Left ventricle myocardium inferior (tissue), 1 donor: ENCODE results near the gene SELPLG. TPM values are rescaled to one million over a fixed set of nuclear protein-coding genes. Genes with fewer than 3 reads are reported as not detected.
"Not testable (repeated sequence)": the region's sequence is repeated elsewhere in the genome, so short reads cannot be mapped to it uniquely, and the experiment has no call there.

Source experiments
- DNase-seq: peaks from one replicate; pipeline ENCODE4 v3.0.0-alpha.2; 2020
- H3K27ac ChIP-seq: fragments of 200-600 bp; replicated peaks from 2 replicates; pipeline ENCODE4 v1.8.0; 2021
- H3K27me3 ChIP-seq: fragments of 200-600 bp; 2 replicates; pipeline ENCODE4 v1.8.0; 2021; ENCODE audit warnings: low read depth
- H3K36me3 ChIP-seq: fragments of 200-600 bp; 2 replicates; pipeline ENCODE4 v1.8.0; 2021
- H3K4me1 ChIP-seq: fragments of 200-600 bp; 2 replicates; pipeline ENCODE4 v1.8.0; 2021
- H3K4me3 ChIP-seq: fragments of 200-600 bp; 2 replicates; pipeline ENCODE4 v1.8.0; 2021; ENCODE audit warnings: mild to moderate bottlenecking, moderate library complexity
- H3K9me3 ChIP-seq: fragments of 200-600 bp; replicated peaks from 2 replicates; pipeline ENCODE4 v1.8.0; 2021
- intact Hi-C: fragments of 100-400 bp; cut with micrococcal nuclease; formaldehyde crosslinking; loops from one replicate; pipeline ENCODE4 v1.11.0; 2022
- total RNA-seq: library from RNA; stranded (reverse); fragmentation: NEBNext Ultra II Directional; extraction: Animal tissue kit (Norgen Biotek cat#: 25700); gene quantifications from one replicate; pipeline ENCODE4 v1.2.1, GENCODE V29; 2021
- TF ChIP-seq, protein P1 (sequence below): fragments of 200-600 bp; IDR thresholded peaks from 2 replicates; pipeline ENCODE4 v1.8.0; 2021; ENCODE audit warnings: antibody characterized with exemption, mild to moderate bottlenecking, borderline replicate concordance
- donor health status: DM: no; HTN: yes; CAD: no; lungs with severe emphysema.

The SELPLG gene
- total RNA-seq, 1 donor from 2014 or later, result 3.4 TPM

DNA sequence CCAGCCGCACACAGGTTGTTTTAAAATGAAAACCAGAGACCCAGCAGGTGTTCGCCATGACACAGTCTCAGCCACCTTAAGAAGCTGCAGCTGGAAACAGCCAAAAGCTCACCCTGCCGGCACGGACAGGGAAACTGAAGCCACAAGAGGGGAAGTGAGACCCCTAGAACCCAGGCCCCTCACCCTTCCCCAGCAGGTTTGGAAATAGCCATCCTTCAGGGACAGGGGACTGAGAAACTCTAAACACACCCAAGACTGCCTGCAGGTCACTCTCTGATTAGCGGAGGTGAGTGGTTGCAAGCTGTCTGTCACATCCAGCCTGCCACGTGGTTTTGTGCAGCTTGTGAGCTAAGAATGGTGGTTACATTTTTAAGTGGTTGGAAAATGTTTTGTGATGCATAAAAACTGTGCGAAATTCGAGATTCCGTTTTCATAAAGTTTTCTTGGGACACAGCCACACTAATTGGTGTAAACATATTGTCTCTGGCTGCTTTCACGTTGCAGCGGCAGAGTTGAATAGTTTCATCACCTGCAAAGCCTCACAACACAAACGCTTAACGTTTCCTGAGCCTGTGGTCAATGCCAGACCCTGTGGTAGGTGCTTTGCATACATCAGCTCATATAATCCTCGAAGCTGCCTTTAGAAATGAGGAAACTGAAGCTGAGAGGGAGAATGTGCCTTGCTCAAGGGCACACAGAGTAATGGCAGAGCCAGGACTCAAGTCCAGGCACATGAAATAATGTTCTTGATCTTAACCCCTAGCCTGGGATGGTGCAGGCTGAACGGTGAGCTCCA, 1.7 kb upstream of the SELPLG start:
- H3K4me3 ChIP-seq, result no peak overlapping the region
- peaks cover 37% of the 10 kb centered on the region for H3K4me1 ChIP-seq
- no peaks in the 10 kb centered on the region for H3K36me3 ChIP-seq
- no peak overlapping the region for H3K27ac ChIP-seq
- TF ChIP-seq, protein P1, sequence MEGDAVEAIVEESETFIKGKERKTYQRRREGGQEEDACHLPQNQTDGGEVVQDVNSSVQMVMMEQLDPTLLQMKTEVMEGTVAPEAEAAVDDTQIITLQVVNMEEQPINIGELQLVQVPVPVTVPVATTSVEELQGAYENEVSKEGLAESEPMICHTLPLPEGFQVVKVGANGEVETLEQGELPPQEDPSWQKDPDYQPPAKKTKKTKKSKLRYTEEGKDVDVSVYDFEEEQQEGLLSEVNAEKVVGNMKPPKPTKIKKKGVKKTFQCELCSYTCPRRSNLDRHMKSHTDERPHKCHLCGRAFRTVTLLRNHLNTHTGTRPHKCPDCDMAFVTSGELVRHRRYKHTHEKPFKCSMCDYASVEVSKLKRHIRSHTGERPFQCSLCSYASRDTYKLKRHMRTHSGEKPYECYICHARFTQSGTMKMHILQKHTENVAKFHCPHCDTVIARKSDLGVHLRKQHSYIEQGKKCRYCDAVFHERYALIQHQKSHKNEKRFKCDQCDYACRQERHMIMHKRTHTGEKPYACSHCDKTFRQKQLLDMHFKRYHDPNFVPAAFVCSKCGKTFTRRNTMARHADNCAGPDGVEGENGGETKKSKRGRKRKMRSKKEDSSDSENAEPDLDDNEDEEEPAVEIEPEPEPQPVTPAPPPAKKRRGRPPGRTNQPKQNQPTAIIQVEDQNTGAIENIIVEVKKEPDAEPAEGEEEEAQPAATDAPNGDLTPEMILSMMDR, result no peak
- no peaks in the 10 kb centered on the region for H3K9me3 ChIP-seq
- no peak for DNase-seq
- intact Hi-C loops, result no loop called here
- H3K27me3 ChIP-seq, result no peaks in the 10 kb centered on the region

DNA sequence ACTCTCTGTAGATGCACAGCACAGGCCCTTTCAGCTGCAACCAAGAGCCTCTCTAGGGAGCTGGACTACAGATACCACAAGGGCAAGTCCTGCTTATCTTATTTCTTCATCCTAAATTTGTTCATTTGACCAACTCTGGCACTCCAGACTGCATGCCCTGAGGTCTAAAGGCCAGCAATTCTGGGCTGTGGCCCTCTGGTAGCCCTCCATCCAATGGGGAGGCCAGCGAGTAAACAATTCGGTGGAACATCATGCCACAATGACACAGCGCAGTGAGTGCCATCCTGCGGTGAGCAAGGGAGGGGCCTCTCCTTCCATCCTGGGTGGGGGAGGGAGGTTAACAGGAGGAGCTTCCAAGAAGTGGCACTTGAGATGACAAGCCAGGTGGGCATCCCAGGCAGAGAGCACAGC, 652 bp upstream of the SELPLG start:
- intact Hi-C loops, result no loop called here
- no peaks in the 10 kb centered on the region for H3K36me3 ChIP-seq
- no peak overlapping the region for H3K4me3 ChIP-seq
- TF ChIP-seq, protein P1, result no peak
- no peak for DNase-seq
- H3K27me3 ChIP-seq, result no peaks in the 10 kb centered on the region
- peak overlapping the region; percentile 50 for H3K27ac ChIP-seq
- H3K9me3 ChIP-seq, result no peaks in the 10 kb centered on the region
- peaks cover 46% of the 10 kb centered on the region for H3K4me1 ChIP-seq

GRCh38 chr12:108633081-108633533, 587 bp downstream of the SELPLG start:
- Histone ChIP-seq H3K27ac (peak overlapping the region; percentile 53), H3K4me1 (peaks cover 36% of the 10 kb centered on the region), H3K27me3 (no peaks in the 10 kb centered on the region), H3K36me3 (no peaks in the 10 kb centered on the region), H3K9me3 (no peaks in the 10 kb centered on the region), H3K4me3 (peak overlapping the region; percentile 45)
- TF ChIP-seq, protein P1, result no peak
- intact Hi-C loops, result no loop called here
- no peak for DNase-seq

GRCh38 chr12:108631261-108631660, 2.4 kb downstream of the SELPLG start:
- H3K36me3 ChIP-seq, H3K27ac ChIP-seq, DNase-seq, H3K9me3 ChIP-seq, intact Hi-C loops, H3K4me3 ChIP-seq, H3K27me3 ChIP-seq: not testable (repeated sequence)
- peaks cover 21% of the 10 kb centered on the region for H3K4me1 ChIP-seq

GRCh38 chr12:108630481-108631207, 3.0 kb downstream of the SELPLG start:
- Histone ChIP-seq H3K9me3 (no peaks in the 10 kb centered on the region), H3K4me3 (no peak overlapping the region), H3K36me3 (no peaks in the 10 kb centered on the region), H3K27ac (no peak overlapping the region), H3K27me3 (no peaks in the 10 kb centered on the region), H3K4me1 (peaks cover 15% of the 10 kb centered on the region)
- intact Hi-C loops, result no loop called here
- DNase-seq, result no peak
- TF ChIP-seq, protein P1, result no peak
